Fibroblast of lung (primary cell): ENCODE measurements around the gene PYROXD2. TPM values are rescaled to one million over a fixed set of nuclear protein-coding genes. Genes with fewer than 3 reads are reported as not detected.

Source experiments
- DNase-seq, 2 donors: peaks; one replicate each; pipeline versions ENCODE4 v3.0.0 to v3.0.0-alpha.2; 2010; ENCODE audit warnings: low read depth in 2 of 2
- H2AFZ ChIP-seq: 2 replicates; pipeline ENCODE4 v1.5.1; 2012; ENCODE audit warnings: low read length, control low read depth, inconsistent platforms
- H3K27ac ChIP-seq: 2 replicates; pipeline ENCODE4 v1.5.1; 2011; ENCODE audit warnings: low read length, control low read depth; ENCODE audit not compliant: insufficient read depth
- H3K27me3 ChIP-seq: 2 replicates; pipeline ENCODE4 v1.5.1; 2011; ENCODE audit warnings: mild to moderate bottlenecking, low read length; ENCODE audit not compliant: control insufficient read depth, insufficient read depth
- H3K36me3 ChIP-seq: 2 replicates; pipeline ENCODE4 v1.5.1; 2011; ENCODE audit warnings: low read length; ENCODE audit not compliant: control insufficient read depth, insufficient read depth
- H3K4me1 ChIP-seq: 2 replicates; pipeline ENCODE4 v1.5.1; 2011; ENCODE audit warnings: low read length; ENCODE audit not compliant: control insufficient read depth, insufficient read depth; ENCODE audit errors: extremely low read depth
- H3K4me2 ChIP-seq: 2 replicates; pipeline ENCODE4 v1.5.1; 2011; ENCODE audit warnings: low read length, control low read depth; ENCODE audit not compliant: insufficient read depth; ENCODE audit errors: extremely low read depth
- H3K4me3 ChIP-seq, 4 experiments: fragments of 200-600 bp in 1 of 4; sonication (generic) in 1 of 4; replicated peaks in 1 of 4; 2 replicates each; pipeline ENCODE4 v1.5.1; 2011 to 2016; ENCODE audit warnings: low read length in 4 of 4, low read depth in 3 of 4, mild to moderate bottlenecking in 3 of 4, control low read depth in 2 of 4, inconsistent platforms in 1 of 4, mixed read lengths in 1 of 4; ENCODE audit not compliant: insufficient read depth in 1 of 4; ENCODE audit errors: control extremely low read depth in 1 of 4
- H3K79me2 ChIP-seq: 2 replicates; pipeline ENCODE4 v1.5.1; 2012; ENCODE audit warnings: mild to moderate bottlenecking, low read length, inconsistent platforms; ENCODE audit not compliant: control insufficient read depth, insufficient read depth
- H3K9ac ChIP-seq: 2 replicates; pipeline ENCODE4 v1.5.1; 2011; ENCODE audit warnings: mild to moderate bottlenecking, low read length, control low read depth; ENCODE audit not compliant: insufficient read depth
- H3K9me3 ChIP-seq: 2 replicates; pipeline ENCODE4 v1.5.1; 2012; ENCODE audit warnings: low read depth, low read length; ENCODE audit not compliant: control insufficient read depth, insufficient read depth
- H4K20me1 ChIP-seq: 2 replicates; pipeline ENCODE4 v1.5.1; 2011; ENCODE audit warnings: low read length; ENCODE audit not compliant: control insufficient read depth, insufficient read depth; ENCODE audit errors: extremely low read depth
- CTCF ChIP-seq, 2 donors: IDR thresholded peaks in 1 of 2; conservative IDR thresholded peaks in 1 of 2; 1 replicate in 1 of 2; 2 replicates in 1 of 2; pipeline ENCODE4 v1.5.1; 2011 to 2012; ENCODE audit warnings: low read length in 2 of 2, control low read depth in 1 of 2, inconsistent platforms in 1 of 2, low read depth in 1 of 2, mild to moderate bottlenecking in 1 of 2
- EZH2 ChIP-seq: IDR thresholded peaks from 2 replicates; pipeline ENCODE4 v1.5.1; 2012; ENCODE audit warnings: low read length, control low read depth, mild to moderate bottlenecking; ENCODE audit errors: missing control alignments
- polyA plus RNA-seq, 2 donors: library from polyadenylated mRNA; depleted of rRNA in 1 of 2; stranded (reverse) in 1 of 2; unstranded in 1 of 2; fragments of >200 nt; gene quantifications; 2 replicates each; pipeline ENCODE4 v1.2.1, GENCODE V29; 2011 to 2012; ENCODE audit warnings: missing spikeins in 1 of 2
- total RNA-seq: library from RNA; depleted of rRNA; stranded (reverse); fragments of >200 nt; gene quantifications from 2 replicates; pipeline ENCODE4 v1.2.1, GENCODE V29; 2014

Gene PYROXD2
- total and polyA plus RNA-seq, 2 donors (not counting 1 experiment from before 2014, with no cell fraction given): 8.7 to 16.0 TPM

- Histone ChIP-seq H3K79me2 (no peaks in the 10 kb centered on the region), H3K4me2 (no peak overlapping the region), H2AFZ (no peak overlapping the region), H3K9me3 (no peaks in the 10 kb centered on the region), H3K4me1 (peaks cover 16% of the 10 kb centered on the region), H3K9ac (no peak overlapping the region), H3K36me3 (no peaks in the 10 kb centered on the region), H4K20me1 (no peaks in the 10 kb centered on the region), H3K27ac (no peak overlapping the region), H3K27me3 (no peaks in the 10 kb centered on the region), H3K4me3 (no peak overlapping the region)
- no peak for TF ChIP-seq EZH2
- no peak for TF ChIP-seq CTCF (conservative IDR thresholded peaks at IDR 0.05 in 1 of 2, IDR thresholded peaks at IDR 0.05 in 1 of 2; ENCODE audit: low read depth in 1 of 2, low read length in 2 of 2)
- no peak for DNase-seq
Observed at GRCh38 chr10:98377536-98377935, 37.4 kb downstream of the PYROXD2 start.

GRCh38 chr10:98377001-98377400 lies 38.0 kb downstream of the PYROXD2 start:
- peak in 1 of 2 donors; percentile 11 for DNase-seq
- no peaks in the 10 kb centered on the region for H3K27me3 ChIP-seq
- no peak overlapping the region for H3K4me3 ChIP-seq
- H3K27ac ChIP-seq: no peak overlapping the region
- no peaks in the 10 kb centered on the region for H3K36me3 ChIP-seq
- H4K20me1 ChIP-seq: no peaks in the 10 kb centered on the region
- TF ChIP-seq CTCF (conservative IDR thresholded peaks at IDR 0.05 in 1 of 2, IDR thresholded peaks at IDR 0.05 in 1 of 2; ENCODE audit: low read depth in 1 of 2, low read length in 2 of 2): no peak
- no peak for TF ChIP-seq EZH2
- H3K4me2 ChIP-seq: no peak overlapping the region
- no peaks in the 10 kb centered on the region for H3K9me3 ChIP-seq
- H3K4me1 ChIP-seq: peaks cover 13% of the 10 kb centered on the region
- H2AFZ ChIP-seq: no peak overlapping the region
- H3K9ac ChIP-seq: no peak overlapping the region
- H3K79me2 ChIP-seq: no peaks in the 10 kb centered on the region

GRCh38 chr10:98376485-98376884 lies 38.5 kb downstream of the PYROXD2 start:
- TF ChIP-seq EZH2 (no peak), CTCF (conservative IDR thresholded peaks at IDR 0.05 in 1 of 2, IDR thresholded peaks at IDR 0.05 in 1 of 2; ENCODE audit: low read depth in 1 of 2, low read length in 2 of 2) (no peak)
- H3K36me3 ChIP-seq: no peaks in the 10 kb centered on the region

More at GRCh38 chr10:98376485-98376884, 38.5 kb downstream of the PYROXD2 start:
- Histone ChIP-seq H4K20me1 (no peaks in the 10 kb centered on the region), H3K9ac (no peak overlapping the region), H3K4me2 (no peak overlapping the region), H3K9me3 (no peaks in the 10 kb centered on the region), H3K4me3 (no peak overlapping the region), H3K79me2 (no peaks in the 10 kb centered on the region), H3K4me1 (peaks cover 13% of the 10 kb centered on the region), H3K27me3 (no peaks in the 10 kb centered on the region), H2AFZ (no peak overlapping the region), H3K27ac (no peak overlapping the region)
- peak; percentile 50 to 68 for DNase-seq
